Measurements from ENCODE around the gene TBC1D10B.
A peak's percentile ranks its signal among the peaks of the same experiment; 100 is the strongest.
"Not testable (repeated sequence)": the region's sequence is repeated elsewhere in the genome, so short reads cannot be mapped to it uniquely, and the experiment has no call there.

The TBC1D10B gene

GRCh38 chr16:30355144-30355953 lies 14.9 kb downstream of the TBC1D10B start, which contains the start of gene CD2BP2:
Gene CD2BP2 (minus strand): TSS chr16:30355308. CDS start chr16:30354681, 627 bp downstream.
- peak; percentile 79 to 90 for DNase-seq (ENCODE audit: low read depth in 2 of 2)

DNA sequence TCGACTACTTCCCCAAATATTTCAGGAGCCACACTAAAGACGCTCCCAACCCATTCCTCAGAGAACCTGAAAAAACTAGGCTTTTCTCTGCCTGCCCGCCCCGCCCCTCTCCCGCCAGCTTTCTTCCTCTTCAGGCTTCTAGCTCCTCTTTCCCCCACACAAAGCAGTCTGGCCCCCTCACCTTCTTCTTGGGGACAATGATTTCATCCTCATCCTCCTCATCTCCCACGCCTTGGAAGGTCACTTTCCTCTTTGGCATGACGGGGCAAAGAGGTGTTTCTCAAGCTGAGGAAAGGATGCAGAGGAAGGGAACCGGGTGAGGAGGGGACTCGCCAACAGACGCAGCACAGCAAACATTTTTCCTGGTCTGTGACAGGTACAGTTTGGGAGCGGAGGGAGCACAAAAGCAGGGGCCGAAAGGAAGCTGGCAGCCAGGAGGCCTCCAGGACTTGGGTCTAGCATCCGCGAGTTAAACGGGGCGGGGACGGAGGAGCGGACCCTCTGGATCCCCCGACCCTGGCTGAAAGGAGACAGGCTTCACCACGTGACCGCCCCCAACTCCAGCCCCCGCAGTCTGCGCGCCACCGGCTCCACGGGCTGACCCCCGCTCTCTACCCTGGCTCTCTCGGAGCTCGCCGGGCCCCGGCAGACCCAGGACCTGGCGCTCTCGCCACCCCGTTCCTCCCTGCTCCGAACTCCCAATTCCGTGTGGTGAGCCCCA lies 15.7 kb downstream of the TBC1D10B start:
- DNase-seq (ENCODE audit: low read depth in 2 of 2): no peak

DNA sequence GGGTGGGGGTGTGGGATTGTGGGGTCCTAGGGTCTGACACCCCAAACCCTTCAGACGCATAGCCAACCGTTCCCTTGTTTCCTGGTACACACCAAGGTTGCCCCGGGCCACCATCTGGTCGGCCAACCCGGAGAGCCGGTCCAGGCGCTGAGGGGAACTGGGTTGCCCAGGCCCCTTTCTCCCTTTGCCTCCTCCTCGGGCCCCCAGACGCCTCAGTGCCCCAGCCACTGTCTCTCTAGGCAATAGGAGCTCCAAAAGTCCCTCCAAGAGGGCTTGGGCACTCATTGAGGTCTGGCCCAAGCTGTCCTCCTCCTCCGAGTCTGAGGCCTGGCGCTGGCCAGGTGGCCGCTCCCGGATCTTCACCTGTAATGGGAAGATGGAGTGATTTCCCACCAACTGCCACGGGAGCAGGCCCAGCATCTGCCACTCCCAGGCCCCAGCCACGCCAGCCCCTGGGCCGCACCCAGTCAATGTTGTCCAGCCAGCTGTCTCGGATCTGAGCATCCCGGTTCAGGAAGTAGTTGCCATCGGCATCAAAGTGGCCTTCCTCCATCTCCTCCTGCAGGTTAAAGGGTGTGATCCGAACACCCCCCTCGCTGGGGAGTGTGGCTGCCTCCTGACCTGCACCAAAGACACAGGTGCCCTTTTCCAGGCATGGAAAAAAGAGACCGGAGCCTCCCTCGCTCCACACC lies 16.7 kb downstream of the TBC1D10B start:
- no peak for DNase-seq (ENCODE audit: low read depth in 2 of 2)

DNA sequence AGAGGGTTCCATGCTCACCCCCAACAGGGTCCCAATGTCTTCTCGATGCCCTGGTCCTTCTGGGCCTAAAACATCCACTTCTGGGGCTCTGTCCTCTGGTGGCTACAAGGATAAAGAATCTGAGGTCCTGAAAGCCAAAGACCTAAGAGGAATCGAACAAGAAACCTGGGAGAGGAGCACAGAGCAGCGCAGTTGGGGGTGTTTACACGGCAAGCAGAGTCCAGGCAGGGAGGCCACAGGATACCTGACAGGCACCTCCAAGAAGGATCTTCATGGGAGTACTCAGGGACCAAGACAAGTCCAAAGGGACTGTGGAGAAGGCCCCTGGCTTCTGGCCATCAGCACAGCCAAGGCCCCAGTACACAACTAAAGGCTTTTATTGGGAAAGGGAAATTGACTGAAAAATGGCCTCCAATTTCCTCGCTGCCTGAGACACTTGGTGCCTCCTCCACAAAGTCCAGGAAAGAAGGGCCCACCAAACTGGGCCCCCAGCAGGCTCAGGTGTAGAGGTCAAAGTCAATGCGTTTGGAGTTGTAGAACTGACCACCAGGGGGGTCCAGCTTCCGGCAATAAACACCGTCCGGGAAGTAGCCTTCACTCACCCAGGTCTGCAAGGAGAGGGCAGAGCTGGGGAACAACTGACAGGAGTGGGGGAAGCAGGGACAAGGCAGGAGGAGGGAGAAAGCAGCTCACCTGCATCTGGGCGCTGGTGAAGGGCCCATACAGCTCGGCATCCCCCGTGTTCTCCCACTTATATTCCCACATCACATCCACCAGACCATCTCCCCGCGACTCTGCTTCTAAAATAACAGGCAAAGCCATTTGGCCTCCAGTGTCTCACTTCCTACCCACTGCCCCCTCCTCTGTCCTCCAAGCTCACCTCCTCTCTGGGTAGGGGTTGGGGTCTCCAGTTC lies 17.5 kb downstream of the TBC1D10B start:
- no peak for DNase-seq (ENCODE audit: low read depth in 2 of 2)

DNA sequence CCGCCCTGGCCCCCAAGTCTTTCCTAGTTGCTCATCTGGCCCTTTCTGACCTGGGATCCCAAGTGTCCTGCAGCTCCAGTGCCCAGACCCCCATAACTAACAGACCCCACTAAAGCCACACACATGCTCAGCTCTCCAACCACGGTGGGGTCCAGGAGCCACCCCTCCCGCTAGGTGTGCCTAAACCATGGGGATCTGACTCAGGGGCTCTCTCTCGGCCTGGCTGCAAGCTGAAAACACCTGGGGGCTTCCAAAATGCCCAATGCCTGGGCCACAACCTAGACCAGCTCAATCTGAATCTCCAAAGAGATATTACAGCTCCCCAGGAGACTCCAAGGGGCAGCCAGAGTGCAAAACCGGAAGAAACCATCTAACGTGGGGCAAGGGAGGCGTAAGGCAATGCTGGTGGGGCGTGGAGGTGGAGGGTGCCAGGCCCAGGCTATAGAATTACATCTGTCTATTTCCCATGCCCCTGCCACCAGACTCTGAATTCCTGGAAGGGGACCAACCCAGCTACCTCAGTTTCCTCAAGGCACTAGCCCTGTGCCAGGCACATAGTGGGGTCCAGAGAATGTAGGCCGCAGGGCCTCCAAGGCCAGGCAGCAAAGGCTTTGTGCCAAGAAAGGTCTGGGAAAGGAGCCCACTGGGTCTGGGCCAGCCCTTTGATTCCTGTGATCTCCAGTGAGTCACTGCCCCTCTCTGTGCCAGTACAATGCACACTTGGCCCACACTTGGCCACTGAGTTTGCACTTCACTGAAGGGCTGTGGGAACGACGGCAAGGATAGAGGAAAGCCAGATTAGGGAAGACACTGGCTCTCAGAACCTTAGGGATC lies 18.5 kb downstream of the TBC1D10B start:
- DNase-seq (ENCODE audit: low read depth in 2 of 2): no peak

- DNase-seq (ENCODE audit: low read depth in 2 of 2): no peak
These were observed 19.3 kb downstream of the TBC1D10B start for GRCh38 chr16:30351001-30351441.

- no peak for DNase-seq (ENCODE audit: low read depth in 2 of 2)
These were observed 20.0 kb downstream of the TBC1D10B start for GRCh38 chr16:30350134-30350871.

- no peak for DNase-seq (ENCODE audit: low read depth in 2 of 2)
These were observed 20.6 kb downstream of the TBC1D10B start for GRCh38 chr16:30349675-30350074.

- no peak for DNase-seq (ENCODE audit: low read depth in 2 of 2)
These were observed 21.4 kb downstream of the TBC1D10B start for GRCh38 chr16:30348929-30349328.

DNA sequence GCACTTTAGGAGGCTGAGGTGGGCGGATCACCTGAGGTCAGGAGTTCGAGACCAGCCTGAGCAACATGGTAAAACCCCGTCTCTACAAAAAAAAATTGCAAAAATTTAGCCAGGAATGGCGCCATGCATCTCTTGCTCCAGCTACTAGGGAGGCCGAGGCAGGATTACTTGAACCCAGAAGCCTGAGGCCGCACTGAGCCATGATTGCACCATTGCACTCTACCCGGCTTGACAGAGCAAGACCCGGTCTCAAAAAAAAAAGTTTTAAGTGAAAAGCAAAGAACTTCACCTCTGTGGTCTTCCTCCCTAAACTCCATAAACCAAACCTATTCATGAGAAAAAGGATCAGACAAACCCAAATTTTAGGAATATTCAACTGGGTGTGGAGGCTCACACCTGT lies 22.2 kb downstream of the TBC1D10B start:
- no peak for DNase-seq (ENCODE audit: low read depth in 2 of 2)

- DNase-seq (ENCODE audit: low read depth in 2 of 2): no peak
These were observed 24.0 kb downstream of the TBC1D10B start for GRCh38 chr16:30346286-30346685.

GRCh38 chr16:30343491-30343820 lies 26.8 kb downstream of the TBC1D10B start:
- not testable (repeated sequence) for DNase-seq (ENCODE audit: low read depth in 2 of 2)

GRCh38 chr16:30342751-30343490 lies 27.4 kb downstream of the TBC1D10B start:
- DNase-seq (ENCODE audit: low read depth in 2 of 2): no peak

GRCh38 chr16:30341971-30342370 lies 28.3 kb downstream of the TBC1D10B start:
- not testable (repeated sequence) for DNase-seq (ENCODE audit: low read depth in 2 of 2)

DNA sequence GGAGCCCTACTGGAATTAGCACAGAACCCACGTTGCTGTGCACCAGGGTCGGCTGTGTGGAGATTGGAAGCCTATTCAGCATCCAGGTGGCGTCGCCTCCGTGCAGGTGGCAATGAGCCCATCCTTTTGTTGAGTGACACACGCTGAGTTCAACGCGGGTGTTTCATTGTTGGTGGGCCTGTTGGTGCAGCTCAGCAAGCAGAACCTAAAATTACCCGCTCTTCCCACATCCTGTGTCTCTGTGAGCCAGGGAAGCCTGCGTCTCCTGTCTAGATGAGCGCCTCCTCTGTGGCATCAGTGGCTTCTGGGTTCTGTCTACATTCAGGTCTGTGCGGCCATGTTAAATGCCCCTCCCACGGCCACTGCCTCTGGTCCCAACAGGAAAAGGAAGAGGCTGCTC lies 29.7 kb downstream of the TBC1D10B start:
- DNase-seq (ENCODE audit: low read depth in 2 of 2): no peak

GRCh38 chr16:30338715-30339114 lies 31.6 kb downstream of the TBC1D10B start:
- DNase-seq (ENCODE audit: low read depth in 2 of 2): not testable (repeated sequence)

DNA sequence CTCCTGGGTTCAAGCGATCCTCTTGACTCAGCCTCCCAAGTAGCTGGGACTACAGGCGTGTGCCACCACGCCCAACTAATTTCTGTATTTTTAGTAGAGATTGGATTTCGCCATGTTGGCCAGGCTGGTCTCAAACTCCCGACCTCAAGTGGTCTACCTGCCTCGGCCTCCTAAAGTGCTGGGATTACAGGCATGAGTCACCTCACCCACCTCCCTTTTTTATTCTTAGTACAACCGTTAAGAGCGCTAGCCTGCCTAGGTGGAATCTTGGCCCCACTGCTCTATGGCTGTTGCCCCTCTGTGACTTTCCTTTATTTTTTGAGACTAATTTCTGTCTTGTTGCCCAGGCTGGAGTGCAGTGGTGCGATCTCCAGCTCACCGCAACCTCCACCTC lies 32.3 kb downstream of the TBC1D10B start:
- DNase-seq (ENCODE audit: low read depth in 2 of 2): not testable (repeated sequence)

GRCh38 chr16:30335598-30336474 lies 34.5 kb downstream of the TBC1D10B start:
- DNase-seq (ENCODE audit: low read depth in 2 of 2): no peak

Data from stimulated activated CD4-positive, alpha-beta T cell treated with anti-CD3 and anti-CD28 coated beads, Interleukin-12 subunit alpha, Interleukin-12 subunit beta, amount 100 ng/mL, for 24 hours (primary cell).